IPS-11a (cell line): ENCODE data around the gene KDM6A.

ENCODE experiments used
- H3K4me3 ChIP-seq: one replicate; pipeline ENCODE4 v1.5.1; 2013; ENCODE audit warnings: low read depth, low read length, control low read depth

The KDM6A gene

GRCh38 chrX:45157647-45158046 lies 284.7 kb downstream of the KDM6A start:
- H3K4me3 ChIP-seq: no peak overlapping the region
